HL-60 (cell line): Measurements from ENCODE around the gene RBMS3.

ENCODE experiments used
- DNase-seq, 2 experiments: peaks; one replicate each; pipeline ENCODE4 v3.0.0-alpha.2; 2010 to 2020; ENCODE audit warnings: low read depth in 1 of 2, low spot score in 1 of 2
- H3K27ac ChIP-seq: fragments of 250-450 bp; sonication (Bioruptor Pico); replicated peaks from 2 replicates; pipeline ENCODE4 v1.5.1; 2020; ENCODE audit warnings: mild to moderate bottlenecking, moderate library complexity
- H3K27me3 ChIP-seq: fragments of 250-450 bp; sonication (Bioruptor Pico); 2 replicates; pipeline ENCODE4 v1.5.1; 2021; ENCODE audit warnings: mild to moderate bottlenecking, moderate library complexity; ENCODE audit not compliant: insufficient read depth, poor library complexity, severe bottlenecking
- H3K4me3 ChIP-seq: replicated peaks from 2 replicates; pipeline ENCODE4 v1.5.1; 2011; ENCODE audit warnings: mild to moderate bottlenecking, control low read depth, low read length; ENCODE audit not compliant: insufficient read depth
- GABPA ChIP-seq: IDR thresholded peaks from 2 replicates; pipeline ENCODE4 v1.6.1; 2012; ENCODE audit warnings: low read depth
- POLR2AphosphoS5 ChIP-seq: IDR thresholded peaks from 2 replicates; pipeline ENCODE4 v1.6.1; 2012; ENCODE audit warnings: low read depth
- SPI1 ChIP-seq: IDR thresholded peaks from 2 replicates; pipeline ENCODE4 v1.6.1; 2012; ENCODE audit warnings: low read depth, mild to moderate bottlenecking, borderline replicate concordance
- TF ChIP-seq, protein P1 (sequence below): IDR thresholded peaks from one replicate; pipeline ENCODE4 v1.5.1; 2011; ENCODE audit warnings: low read length, control low read depth, inconsistent platforms; ENCODE audit not compliant: insufficient read depth
- TF ChIP-seq, protein P2 (sequence below): IDR thresholded peaks from 2 replicates; pipeline ENCODE4 v1.6.1; 2012; ENCODE audit warnings: low read depth; ENCODE audit not compliant: insufficient replicate concordance

RBMS3 gene

DNA sequence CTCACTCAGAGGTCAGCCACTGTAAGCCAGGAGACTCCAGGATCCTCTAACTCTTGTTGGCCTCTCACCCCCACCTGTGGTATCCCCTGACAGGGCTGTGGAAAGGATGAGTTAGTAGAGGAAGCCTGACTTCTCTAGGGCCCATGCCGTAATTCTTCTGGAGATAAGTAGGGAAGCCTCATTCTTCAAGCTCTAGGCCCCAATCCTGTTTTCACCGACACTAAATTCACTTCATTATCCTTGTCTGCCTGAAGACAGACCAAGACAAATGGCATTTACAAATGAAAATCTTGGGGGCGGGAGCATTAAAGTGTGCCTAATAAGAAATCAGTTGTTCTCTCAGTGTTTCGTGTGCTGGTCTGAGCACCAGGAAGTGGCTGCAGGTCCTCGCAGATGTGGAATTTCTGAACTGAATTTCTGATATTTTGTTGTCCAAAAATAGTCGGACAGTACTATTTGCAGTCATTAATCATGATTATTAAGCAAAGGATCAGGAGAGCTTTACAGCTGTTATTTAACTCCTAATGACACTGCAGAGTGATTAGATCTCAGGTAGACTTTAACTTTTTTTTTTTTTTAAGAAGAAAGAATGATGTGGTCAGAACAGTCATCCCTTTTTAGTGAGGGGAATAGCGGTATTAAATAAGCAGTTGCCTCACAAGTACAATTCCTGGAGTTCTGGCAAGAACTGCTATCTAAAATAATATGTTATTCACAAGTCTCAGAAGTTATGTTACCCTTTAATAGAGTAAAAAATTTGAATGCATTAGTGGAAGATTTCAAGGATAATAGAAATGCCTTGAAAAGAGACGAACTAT is 58.4 kb downstream of the RBMS3 start:
- no peak overlapping the region for H3K4me3 ChIP-seq
- no peak for DNase-seq
- no peaks in the 10 kb centered on the region for H3K27me3 ChIP-seq
- no peak overlapping the region for H3K27ac ChIP-seq
- TF ChIP-seq POLR2AphosphoS5: no peak
- TF ChIP-seq, protein P1, sequence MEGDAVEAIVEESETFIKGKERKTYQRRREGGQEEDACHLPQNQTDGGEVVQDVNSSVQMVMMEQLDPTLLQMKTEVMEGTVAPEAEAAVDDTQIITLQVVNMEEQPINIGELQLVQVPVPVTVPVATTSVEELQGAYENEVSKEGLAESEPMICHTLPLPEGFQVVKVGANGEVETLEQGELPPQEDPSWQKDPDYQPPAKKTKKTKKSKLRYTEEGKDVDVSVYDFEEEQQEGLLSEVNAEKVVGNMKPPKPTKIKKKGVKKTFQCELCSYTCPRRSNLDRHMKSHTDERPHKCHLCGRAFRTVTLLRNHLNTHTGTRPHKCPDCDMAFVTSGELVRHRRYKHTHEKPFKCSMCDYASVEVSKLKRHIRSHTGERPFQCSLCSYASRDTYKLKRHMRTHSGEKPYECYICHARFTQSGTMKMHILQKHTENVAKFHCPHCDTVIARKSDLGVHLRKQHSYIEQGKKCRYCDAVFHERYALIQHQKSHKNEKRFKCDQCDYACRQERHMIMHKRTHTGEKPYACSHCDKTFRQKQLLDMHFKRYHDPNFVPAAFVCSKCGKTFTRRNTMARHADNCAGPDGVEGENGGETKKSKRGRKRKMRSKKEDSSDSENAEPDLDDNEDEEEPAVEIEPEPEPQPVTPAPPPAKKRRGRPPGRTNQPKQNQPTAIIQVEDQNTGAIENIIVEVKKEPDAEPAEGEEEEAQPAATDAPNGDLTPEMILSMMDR: no peak
- no peak for TF ChIP-seq SPI1

DNA sequence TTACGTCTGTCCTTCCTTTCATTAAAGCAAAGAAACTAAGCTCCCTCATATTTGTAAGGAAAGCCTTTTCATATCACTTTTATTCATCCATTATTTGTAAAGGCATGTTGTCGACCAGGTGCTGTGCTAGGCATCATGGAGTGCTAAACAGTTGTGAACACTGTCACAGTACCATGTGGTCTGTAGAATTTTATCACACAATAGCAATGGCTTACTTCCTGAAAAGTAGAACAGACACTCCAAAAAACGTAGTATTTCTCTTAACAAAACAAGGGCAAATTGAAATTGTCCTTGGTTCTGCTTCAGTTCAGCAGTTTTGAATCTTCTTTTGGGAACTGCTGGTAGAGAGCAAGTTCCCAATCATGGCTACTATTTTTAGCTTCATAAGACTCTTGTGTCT is 63.3 kb downstream of the RBMS3 start:
- TF ChIP-seq SPI1 (no peak), GABPA (no peak), POLR2AphosphoS5 (no peak)
- TF ChIP-seq, protein P2, sequence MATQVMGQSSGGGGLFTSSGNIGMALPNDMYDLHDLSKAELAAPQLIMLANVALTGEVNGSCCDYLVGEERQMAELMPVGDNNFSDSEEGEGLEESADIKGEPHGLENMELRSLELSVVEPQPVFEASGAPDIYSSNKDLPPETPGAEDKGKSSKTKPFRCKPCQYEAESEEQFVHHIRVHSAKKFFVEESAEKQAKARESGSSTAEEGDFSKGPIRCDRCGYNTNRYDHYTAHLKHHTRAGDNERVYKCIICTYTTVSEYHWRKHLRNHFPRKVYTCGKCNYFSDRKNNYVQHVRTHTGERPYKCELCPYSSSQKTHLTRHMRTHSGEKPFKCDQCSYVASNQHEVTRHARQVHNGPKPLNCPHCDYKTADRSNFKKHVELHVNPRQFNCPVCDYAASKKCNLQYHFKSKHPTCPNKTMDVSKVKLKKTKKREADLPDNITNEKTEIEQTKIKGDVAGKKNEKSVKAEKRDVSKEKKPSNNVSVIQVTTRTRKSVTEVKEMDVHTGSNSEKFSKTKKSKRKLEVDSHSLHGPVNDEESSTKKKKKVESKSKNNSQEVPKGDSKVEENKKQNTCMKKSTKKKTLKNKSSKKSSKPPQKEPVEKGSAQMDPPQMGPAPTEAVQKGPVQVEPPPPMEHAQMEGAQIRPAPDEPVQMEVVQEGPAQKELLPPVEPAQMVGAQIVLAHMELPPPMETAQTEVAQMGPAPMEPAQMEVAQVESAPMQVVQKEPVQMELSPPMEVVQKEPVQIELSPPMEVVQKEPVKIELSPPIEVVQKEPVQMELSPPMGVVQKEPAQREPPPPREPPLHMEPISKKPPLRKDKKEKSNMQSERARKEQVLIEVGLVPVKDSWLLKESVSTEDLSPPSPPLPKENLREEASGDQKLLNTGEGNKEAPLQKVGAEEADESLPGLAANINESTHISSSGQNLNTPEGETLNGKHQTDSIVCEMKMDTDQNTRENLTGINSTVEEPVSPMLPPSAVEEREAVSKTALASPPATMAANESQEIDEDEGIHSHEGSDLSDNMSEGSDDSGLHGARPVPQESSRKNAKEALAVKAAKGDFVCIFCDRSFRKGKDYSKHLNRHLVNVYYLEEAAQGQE: no peak
- TF ChIP-seq, protein P1: no peak
- Histone ChIP-seq H3K27me3 (no peaks in the 10 kb centered on the region), H3K27ac (no peak overlapping the region), H3K4me3 (no peak overlapping the region)
- no peak for DNase-seq

DNA sequence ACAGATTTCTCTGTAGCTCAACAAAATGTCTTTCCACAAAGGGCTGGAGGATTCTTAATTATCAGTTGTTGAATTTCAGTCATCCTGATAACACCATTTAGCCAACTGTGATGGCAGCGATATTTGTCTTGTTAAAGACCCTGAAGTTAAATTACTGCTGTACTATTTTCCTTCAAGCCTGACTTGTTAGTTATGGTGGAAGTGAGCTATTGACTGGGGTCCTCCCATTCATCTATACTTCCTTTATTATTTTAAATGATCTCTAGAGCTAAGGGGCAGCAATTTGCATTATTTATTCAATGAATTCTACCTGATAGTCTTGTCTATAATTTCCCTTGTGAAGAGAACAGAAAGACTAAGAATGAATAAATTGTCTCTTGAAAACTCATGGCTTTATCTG is 64.1 kb downstream of the RBMS3 start:
- no peak for TF ChIP-seq GABPA
- TF ChIP-seq SPI1: no peak
- TF ChIP-seq, protein P1: no peak
- TF ChIP-seq, protein P2: no peak
- no peak for TF ChIP-seq POLR2AphosphoS5
- Histone ChIP-seq H3K4me3 (no peak overlapping the region), H3K27me3 (no peaks in the 10 kb centered on the region), H3K27ac (no peak overlapping the region)
- DNase-seq: no peak
